Coronary artery (tissue), 2 donors: ENCODE measurements around the gene UBL4A.

Experiments used
- DNase-seq: peaks from one replicate; pipeline ENCODE4 v3.0.0-alpha.2; 2017; ENCODE audit warnings: low spot score
- H3K27ac ChIP-seq, 2 donors: fragments of 200-600 bp; sonication (generic); one replicate each; pipeline ENCODE4 v1.5.1; 2016 to 2019
- H3K4me3 ChIP-seq: fragments of 200-600 bp; sonication (generic); 2 replicates; pipeline ENCODE4 v1.5.1; 2016; ENCODE audit warnings: mild to moderate bottlenecking, moderate library complexity
- TF ChIP-seq, protein P1 (sequence below): fragments of 200-600 bp; sonication (generic); IDR thresholded peaks from one replicate; pipeline ENCODE4 v1.5.1; 2019; ENCODE audit warnings: antibody characterized with exemption

Gene UBL4A

DNA sequence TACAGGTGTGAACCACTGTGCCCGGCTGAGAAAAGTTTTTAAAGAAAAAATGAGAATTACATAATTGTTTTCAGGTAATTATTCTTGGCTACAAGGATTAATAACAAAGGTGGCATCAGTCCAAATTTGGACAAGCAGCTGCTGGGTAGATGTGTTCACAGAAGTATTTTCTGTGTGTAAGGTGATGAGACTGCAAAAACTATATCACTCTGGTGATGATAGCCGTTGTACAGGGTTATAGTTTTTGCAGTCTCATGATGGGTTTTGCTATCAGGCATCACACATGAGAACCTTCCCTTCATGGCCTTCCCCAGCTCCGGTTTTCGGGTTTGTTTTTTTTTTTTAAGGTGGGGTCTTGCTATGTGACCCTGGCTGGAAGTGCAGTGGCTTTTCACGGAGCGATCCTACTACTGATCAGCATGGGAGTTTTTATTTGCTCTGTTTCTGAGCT lies 9.1 kb upstream of the UBL4A start:
- no peak overlapping the region for H3K27ac ChIP-seq

DNA sequence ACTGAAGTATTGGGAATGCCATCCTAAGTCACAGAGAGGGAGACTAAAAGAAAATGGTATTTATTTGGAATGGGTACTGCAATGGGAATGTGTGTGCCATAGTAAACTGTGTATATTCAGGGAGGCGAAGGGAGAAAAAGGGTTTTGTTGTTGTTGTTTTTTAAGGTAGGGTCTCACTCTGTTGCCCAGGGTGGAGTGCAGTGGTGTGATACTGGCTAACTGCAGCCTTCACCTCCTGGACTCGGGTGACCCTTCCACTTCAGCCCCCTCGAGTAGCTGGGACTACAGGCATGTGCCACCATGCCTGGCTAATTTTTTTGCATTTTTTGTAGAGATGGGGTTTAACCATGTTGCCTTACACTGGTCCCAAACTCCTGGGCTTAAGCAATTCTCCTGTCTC lies 8.3 kb upstream of the UBL4A start:
- no peak for DNase-seq
- TF ChIP-seq, protein P1, sequence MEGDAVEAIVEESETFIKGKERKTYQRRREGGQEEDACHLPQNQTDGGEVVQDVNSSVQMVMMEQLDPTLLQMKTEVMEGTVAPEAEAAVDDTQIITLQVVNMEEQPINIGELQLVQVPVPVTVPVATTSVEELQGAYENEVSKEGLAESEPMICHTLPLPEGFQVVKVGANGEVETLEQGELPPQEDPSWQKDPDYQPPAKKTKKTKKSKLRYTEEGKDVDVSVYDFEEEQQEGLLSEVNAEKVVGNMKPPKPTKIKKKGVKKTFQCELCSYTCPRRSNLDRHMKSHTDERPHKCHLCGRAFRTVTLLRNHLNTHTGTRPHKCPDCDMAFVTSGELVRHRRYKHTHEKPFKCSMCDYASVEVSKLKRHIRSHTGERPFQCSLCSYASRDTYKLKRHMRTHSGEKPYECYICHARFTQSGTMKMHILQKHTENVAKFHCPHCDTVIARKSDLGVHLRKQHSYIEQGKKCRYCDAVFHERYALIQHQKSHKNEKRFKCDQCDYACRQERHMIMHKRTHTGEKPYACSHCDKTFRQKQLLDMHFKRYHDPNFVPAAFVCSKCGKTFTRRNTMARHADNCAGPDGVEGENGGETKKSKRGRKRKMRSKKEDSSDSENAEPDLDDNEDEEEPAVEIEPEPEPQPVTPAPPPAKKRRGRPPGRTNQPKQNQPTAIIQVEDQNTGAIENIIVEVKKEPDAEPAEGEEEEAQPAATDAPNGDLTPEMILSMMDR, result no peak
- Histone ChIP-seq H3K27ac (no peak overlapping the region), H3K4me3 (no peak overlapping the region)

More for the DNA sequence above, 9.1 kb upstream of the UBL4A start:
- H3K4me3 ChIP-seq, result no peak overlapping the region
- TF ChIP-seq, protein P1, result no peak
- no peak for DNase-seq

DNA sequence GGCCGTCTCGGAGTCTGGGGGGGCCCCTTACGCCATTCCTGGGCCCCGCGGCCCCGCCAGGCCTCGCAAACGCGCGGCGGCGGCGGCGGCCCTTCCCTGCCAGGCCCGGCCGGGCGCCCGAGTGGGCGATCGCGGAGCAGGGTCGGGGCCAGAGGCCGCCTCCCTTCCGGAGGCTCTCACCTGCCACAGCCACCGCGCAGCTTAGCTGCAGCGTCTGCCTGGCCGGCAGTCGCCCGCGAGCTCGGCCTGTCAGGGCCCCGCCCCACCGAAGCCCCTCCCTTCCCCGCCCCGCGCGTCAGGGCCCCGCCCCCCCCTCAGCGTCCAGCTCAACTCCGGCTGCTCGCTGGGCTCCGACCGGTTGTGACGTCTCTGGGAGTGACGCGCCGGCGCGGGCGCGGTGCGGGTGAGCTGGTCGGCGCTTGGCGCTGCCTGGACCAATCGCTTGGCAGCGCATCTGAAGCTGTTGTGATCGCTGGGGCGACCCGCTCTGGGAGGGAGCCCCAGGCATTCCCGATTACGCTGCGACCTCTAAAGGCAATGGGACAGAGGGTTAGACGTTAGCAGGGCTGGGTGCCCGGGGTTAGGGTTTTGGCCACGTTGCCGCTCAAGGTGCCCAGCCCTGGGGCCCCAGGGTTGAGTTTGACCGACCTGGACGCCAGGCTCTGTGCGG lies 4.1 kb upstream of the UBL4A start, which contains the start of gene SLC10A3:
SLC10A3 (minus strand) TSS at position 216 of the 670 bp plus-strand sequence. CDS start 1,689 bp downstream, outside the sequence.
- H3K27ac ChIP-seq, result peak within 1 kb of the TSS; percentile 87 to 88
- TF ChIP-seq, protein P1, result no peak
- peak within 1 kb of the TSS; percentile 72 for H3K4me3 ChIP-seq
- DNase-seq, result peak; percentile 96

DNA sequence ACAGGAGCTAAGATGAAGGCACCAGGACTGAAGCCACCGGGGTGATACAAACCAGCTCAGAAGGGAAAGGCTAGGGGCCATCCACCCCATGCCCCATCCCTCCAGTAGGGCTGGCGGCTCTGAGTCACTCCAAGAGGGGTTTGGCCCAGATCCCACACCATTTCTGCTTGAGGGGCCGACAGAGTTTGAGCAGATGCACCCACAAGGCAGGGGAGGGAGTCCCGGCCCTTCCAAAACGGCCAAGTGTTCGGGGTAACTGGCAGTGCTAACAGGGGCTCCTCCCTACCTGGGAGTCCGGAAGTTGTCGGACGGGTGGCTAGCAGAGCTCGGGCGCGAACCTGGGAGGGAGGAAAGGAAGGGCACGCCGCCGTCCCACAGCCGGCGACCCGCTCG lies 3.6 kb upstream of the UBL4A start:
- TF ChIP-seq, protein P1, result no peak
- peak overlapping the region; percentile 87 to 88 for H3K27ac ChIP-seq
- DNase-seq, result no peak
- peak overlapping the region; percentile 72 for H3K4me3 ChIP-seq

DNA sequence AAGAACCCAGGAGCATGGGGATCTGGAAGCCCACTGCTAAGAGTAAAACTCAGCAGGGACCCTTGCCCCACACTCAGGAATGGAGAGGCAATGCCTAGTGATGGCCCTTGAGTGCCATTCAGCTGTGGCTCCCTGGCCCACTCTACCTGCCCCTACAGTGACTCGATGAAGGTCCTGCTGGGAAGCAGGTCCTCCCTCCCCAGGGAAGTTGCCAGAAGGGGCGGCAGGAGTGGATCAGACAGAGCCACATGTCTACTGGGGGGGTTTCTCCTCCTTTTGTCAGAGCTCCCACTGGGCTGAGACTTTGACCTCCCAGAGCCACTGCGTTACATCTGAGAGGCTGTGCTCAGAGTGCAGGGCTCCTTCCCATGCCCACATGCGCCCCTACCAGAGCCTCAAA lies 2.8 kb upstream of the UBL4A start:
- DNase-seq, result no peak
- TF ChIP-seq, protein P1, result no peak
- Histone ChIP-seq H3K27ac (peak overlapping the region; percentile 87 to 88), H3K4me3 (peak overlapping the region; percentile 72)

DNA sequence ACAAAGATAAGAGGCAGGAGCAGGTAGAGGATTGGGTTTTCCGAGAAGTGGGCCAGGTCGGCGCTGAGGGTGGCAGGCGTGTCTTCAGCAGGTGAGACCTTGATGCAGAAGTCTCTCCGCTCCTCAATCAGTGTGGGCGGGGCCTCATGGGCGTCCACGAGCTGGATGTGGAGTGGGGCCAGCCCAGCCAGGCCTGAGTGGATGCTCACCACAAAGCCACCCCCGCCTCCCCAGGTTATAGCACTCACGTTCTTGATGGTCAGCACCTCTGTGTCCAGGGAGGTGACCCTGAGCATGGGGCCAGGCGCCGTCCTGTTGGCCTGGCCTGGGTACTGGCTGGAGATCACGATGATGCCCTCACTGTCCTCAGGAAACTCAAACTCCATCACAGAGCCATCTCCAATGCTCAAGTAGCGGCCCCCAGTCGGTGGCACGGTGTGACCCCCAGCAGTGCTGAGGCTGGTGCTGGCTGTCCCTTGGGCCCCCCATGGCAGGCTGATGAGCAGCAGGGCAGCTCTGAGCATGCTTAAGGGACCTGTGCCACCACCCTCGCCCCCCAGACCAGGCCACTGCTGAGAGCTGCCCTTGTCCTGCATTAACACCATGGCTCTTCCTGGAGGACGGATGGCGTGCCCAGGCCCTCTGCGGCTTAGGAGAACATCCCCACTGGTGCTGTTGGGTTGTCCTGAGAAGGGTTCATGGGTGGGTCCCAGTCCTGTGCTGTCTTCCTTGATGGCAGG lies 2.1 kb upstream of the UBL4A start:
- TF ChIP-seq, protein P1, result no peak
- H3K4me3 ChIP-seq, result peak overlapping the region; percentile 72
- DNase-seq, result peak; percentile 70
- peak overlapping the region in 1 of 2 donors; percentile 87 for H3K27ac ChIP-seq
